HG02840 (cell line): ENCODE measurements around the gene VPS13D.
"Not testable (repeated sequence)": the region's sequence is repeated elsewhere in the genome, so short reads cannot be mapped to it uniquely, and the experiment has no call there.

Experiments
- ATAC-seq: cut with Tn5 transposase; IDR thresholded peaks from one replicate; pipeline ENCODE4 v1.9.1; 2021; ENCODE audit warnings: mild to moderate bottlenecking, moderate library complexity, moderate number of reproducible peaks; ENCODE audit not compliant: unreplicated experiment, low FRiP score

The VPS13D gene

DNA sequence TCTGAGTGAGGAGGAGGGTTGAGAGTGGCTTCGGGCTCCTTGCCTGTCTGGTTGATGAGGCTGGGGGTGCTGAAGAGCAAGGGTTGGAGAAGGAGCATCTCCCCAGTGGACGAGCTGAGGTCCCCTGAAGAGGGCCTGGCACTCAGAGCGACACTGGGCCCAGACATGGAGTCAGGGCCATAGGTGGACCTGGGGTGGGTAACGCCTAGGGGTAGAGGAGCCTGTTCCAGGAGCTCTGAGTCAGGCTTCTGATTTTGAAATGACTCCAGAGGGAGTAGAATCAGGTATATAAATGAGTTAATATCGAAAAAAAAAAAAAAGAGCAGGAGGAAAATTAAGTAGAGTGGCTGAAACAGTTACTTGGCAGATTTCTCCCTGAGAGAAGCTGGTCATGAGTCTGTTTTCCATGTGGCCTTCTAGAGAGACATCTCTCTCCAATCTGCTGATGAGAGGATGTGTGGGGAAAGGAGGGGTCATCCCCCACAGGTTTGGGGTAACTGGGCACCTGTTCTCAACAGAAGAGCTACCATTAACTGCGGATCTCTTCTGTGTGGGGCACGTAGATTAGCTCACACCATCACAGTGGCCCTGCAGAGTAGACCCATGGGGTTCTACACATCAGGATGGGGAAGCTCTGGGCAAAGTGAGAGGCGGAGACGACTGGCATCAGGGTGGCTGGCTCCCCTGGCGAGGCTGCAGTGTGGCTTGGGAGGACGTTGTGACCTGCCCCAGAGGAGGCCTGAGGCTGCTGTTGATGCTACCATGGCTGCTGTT, 272.7 kb downstream of the VPS13D start:
- ATAC-seq: no peak

- ATAC-seq: no peak
Measured at GRCh38 chr1:12503709-12504108, 273.9 kb downstream of the VPS13D start.

DNA sequence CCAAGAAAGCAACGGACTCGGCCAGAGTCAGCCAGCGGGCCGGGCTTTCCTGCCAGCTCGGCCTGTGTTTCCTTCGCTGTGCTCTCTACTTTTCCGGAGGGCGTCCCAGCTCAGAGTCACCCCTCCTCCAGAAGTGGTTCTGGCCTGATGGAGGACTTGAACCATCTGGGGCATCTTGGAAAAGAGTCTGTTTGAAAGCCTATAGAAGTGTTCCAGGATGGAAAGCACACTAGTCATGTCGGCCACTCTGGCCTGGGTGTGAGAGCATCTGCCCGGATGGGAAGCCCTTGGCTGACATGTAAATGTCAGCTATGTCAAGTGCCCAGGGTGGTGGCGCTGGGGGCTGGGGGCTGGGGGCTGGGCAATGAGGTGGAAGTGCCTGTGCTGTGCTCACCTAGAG, 274.8 kb downstream of the VPS13D start:
- ATAC-seq: no peak

GRCh38 chr1:12505231-12505630, 275.4 kb downstream of the VPS13D start:
- no peak for ATAC-seq

DNA sequence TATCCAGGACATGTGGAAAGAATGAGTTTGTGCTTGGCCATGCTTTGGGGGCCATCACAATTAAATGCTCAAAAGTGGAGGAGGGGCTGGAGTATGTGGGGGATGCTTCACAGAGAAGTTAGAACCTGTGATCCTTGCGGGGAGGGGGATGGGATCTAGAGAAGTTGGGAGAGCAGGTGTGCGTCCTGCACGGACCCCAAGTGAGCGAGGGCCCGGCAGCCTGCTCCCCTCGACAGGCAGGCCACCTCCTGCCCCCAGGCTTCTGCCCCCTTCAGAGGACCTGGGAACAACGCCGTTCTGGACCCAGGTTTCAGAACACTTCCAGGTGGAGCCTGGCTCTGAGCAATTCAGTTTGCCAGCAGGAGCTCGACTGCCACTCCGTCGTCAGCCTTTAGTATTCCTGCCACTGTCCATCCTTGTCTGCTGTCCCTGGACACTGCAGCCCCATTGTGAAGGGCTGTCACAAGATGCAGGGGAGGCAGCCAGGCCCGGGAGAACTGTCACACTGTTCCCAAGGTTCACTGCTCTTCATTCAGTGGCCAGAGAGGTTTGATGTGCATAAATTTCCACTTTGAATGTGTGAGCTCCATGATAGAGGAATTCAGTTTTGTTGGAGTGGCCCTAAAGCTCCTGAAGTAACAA, 275.9 kb downstream of the VPS13D start:
- no peak for ATAC-seq

DNA sequence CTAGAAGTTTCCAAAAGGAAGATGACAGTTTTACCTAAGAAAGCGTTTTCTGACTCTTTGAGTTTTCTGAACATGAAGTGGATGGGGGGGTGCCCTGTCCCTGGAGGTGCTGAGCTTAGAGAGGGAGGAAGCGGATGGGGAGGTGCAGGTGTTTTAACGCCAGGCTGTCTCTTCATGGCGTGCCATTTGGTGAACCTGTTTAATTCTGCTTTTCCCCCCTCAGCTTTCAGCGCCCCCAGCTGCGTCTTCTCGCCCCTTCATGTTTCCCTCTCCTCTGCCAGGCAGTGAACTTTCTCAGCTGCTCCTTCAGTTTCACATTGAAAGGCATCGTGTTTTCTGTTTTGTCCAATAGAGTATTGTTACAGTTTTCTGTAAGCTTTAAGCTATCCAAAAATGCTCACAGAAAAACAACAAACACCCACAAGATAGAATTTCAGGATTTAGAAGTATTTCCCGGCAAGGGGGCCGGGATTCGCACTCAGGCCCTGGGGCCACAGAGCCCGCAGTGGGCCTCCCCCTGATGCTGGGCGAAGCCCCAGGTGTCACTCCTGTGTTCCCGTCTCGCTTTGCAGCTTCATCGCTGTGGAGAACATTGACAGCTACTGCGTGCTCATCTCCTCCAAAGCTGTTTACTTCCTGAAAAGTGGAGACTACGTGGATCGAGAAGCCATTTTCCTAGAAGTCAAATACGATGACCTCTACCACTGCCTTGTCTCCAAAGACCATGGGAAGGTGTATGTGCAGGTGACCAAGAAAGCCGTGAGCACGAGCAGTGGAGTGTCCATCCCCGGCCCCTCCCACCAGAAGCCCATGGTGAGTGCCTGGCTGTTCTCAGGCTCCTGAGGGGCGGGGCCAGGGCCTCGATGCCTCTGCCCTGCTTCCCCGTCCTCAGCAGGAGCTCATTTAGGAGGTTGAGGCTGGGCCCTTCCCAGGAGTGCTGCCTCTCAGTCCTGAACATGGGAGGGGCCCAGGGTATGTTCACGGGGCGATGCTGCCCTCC, 276.8 kb downstream of the VPS13D start:
- no peak for ATAC-seq

- ATAC-seq: no peak
Measured at GRCh38 chr1:12507631-12508030, 277.8 kb downstream of the VPS13D start.

GRCh38 chr1:12508849-12509248, 279.0 kb downstream of the VPS13D start:
- no peak for ATAC-seq

GRCh38 chr1:12511128-12511484, 281.3 kb downstream of the VPS13D start:
- ATAC-seq: no peak

DNA sequence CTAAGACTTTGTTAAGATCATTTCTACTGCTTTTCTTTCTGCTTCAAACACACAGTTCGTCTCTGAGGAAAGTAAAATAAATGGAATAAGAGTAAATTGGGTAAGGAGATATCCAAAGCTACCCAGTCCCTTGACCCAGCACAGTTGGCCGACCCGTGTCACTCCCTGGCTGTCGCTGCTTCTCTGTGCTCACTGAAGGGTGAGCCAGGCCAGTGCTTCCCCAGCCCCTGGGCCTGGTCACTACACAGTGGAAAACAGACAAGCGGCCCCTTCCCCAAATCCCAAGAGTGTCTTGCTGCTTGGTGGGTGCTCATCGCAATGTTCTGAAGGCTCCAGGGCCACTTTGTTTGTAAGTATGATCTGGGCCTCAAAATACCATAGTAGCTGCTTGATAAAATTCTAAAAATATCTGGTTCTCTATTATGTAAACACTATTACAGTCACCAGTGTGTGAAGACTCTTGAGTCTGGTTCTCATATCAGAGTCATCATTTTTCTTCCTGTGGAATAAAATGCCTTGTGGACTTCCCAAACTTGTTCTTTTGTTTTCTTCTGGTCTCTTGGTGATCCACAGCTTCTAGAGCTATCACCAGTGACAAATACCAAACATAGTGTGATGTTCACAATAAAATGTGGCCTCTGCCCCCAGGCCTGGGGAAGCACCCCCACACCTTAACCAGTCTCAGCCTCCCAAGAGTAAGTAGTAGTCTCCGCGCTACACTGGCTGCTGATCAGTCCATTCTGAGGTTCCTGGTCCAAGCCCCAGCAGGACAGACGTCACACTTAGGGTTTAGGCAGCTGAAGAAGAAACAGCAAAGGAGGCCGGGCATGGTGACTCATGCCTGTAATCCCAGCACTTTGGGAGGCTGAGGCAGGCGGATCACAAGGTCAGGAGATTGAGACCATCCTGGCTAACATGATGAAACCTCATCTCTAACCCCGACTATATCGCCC, 282.0 kb downstream of the VPS13D start:
- ATAC-seq: no peak

DNA sequence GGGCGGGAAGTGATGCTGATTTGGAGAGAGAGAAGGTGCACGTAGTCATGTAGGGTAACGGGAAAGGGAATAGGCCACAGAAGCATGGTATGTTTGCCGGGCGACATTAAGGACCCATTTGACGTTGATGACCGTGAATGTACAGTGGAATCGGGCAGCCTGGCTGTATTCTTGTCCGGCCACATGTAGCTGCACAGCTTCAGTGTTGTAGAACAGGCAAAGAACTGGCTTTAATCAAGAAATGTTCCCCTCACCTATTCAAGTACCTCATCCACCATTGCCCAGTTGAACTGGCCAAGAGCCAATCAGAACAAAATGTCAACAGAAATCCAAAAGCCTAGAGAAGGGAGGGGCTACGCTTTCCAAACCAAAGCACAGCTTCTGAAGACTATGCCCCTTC, 283.4 kb downstream of the VPS13D start:
- ATAC-seq: no peak

DNA sequence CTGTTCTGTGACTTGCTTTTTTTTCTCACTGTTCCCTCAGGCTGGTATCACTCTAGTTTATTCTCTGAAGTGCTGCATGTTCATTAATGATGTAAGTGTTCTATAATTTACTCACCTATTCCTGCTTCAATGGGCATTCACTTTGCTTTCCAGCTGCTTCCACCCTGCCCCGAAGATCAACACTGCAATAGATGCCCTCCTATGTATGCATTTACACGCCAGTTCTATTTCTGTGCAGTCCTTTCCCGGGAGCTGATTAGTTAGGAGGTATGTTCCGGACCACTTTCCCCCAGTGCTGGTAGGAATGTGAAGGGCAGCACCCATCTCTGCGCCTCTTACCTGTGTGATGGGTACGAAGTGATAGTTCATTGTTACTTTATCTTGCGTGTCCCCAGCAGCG, 284.8 kb downstream of the VPS13D start:
- no peak for ATAC-seq

DNA sequence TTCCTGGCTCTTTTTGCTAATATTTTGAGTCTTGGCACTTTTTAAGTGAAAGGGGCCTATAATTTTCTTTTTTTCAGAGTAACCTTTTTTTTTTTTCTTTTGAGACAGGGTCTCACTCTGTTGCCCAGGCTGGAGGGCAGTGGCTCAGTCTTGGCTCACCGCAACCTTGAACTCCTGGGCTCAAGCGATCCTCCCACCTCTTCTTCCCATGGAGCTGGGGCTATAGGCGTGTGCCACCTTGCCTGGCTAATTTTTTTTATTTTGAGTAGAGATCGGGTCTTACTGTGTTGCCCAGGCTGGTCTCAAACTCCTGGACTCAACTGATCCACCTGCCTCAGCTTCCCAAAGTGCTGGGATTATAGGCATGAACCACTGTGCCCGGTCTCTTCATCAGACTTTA, 285.4 kb downstream of the VPS13D start:
- no peak for ATAC-seq

- ATAC-seq: no peak
Measured at GRCh38 chr1:12516741-12517140, 286.9 kb downstream of the VPS13D start.

- ATAC-seq: no peak
Measured at GRCh38 chr1:12518931-12519692, 289.3 kb downstream of the VPS13D start.

DNA sequence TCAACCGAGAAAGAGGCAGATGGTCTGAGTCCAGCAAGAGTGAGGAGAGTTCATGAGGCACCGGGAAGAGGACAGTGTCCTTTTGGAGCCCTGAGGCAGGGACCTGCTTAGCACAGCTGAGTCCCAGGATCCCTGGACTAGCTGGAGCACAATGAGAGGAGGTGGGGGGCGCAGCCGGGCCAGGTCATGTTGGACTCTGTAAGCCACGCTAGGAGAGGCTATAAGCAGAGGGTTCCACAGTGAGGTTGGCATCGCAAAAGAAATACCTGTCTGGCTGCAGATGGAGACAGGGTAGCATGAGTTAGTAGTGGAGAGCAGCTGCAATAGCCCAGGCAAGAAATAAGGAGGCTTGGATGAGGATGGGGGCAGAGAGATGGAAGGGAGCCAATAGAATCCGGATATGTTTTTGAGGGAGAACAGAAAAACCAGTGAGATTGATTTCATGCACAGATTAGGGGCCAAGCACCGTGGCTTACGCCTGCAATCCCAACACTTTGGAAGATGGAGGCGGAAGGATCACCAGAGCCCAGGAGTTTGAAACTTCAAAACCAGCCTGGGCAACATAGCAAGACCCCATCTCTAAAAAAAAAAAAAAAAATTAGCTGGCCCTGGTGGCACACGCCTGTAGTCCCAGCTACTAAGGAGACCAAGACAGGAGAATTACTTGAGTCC, 290.0 kb downstream of the VPS13D start:
- no peak for ATAC-seq

GRCh38 chr1:12521096-12521495, 291.3 kb downstream of the VPS13D start:
- no peak for ATAC-seq

- ATAC-seq: not testable (repeated sequence)
Measured at GRCh38 chr1:12522780-12523179, 292.9 kb downstream of the VPS13D start.

- ATAC-seq: no peak
Measured at GRCh38 chr1:12524266-12524665, 294.4 kb downstream of the VPS13D start.
